HCT116 (cell line): ENCODE results near the gene WNT2.
"Not testable (repeated sequence)": the region's sequence is repeated elsewhere in the genome, so short reads cannot be mapped to it uniquely, and the experiment has no call there.

Experiments
- EGR1 ChIP-seq: IDR thresholded peaks from 2 replicates; pipeline ENCODE4 v1.6.1; 2012; ENCODE audit warnings: low read depth
- EZH2 ChIP-seq: fragments of 200-600 bp; sonication (generic); IDR thresholded peaks from 2 replicates; pipeline ENCODE4 v1.6.1; 2017; ENCODE audit warnings: antibody characterized with exemption, mixed run types
- FOSL1 ChIP-seq: IDR thresholded peaks from 2 replicates; pipeline ENCODE4 v1.6.1; 2012; ENCODE audit warnings: low read depth
- POLR2A ChIP-seq: IDR thresholded peaks from 2 replicates; pipeline ENCODE4 v1.7.0; 2011; ENCODE audit warnings: borderline replicate concordance; ENCODE audit not compliant: insufficient read depth, insufficient read length; ENCODE audit errors: extremely low read depth
- POLR2AphosphoS5 ChIP-seq: IDR thresholded peaks from 2 replicates; pipeline ENCODE4 v1.6.1; 2011; ENCODE audit warnings: mild to moderate bottlenecking, low read depth, low read length, moderate library complexity
- SP1 ChIP-seq: IDR thresholded peaks from 2 replicates; pipeline ENCODE4 v1.6.1; 2012; ENCODE audit warnings: low read depth
- TCF7L2 ChIP-seq: IDR thresholded peaks from 2 replicates; pipeline ENCODE4 v1.7.0; 2011; ENCODE audit warnings: borderline replicate concordance, inconsistent platforms; ENCODE audit not compliant: insufficient read depth, insufficient read length; ENCODE audit errors: extremely low read depth
- TF ChIP-seq, protein P1 (sequence below), 3 experiments: fragments of 200-600 bp in 1 of 3; sonication (generic) in 1 of 3; IDR thresholded peaks in 2 of 3; conservative IDR thresholded peaks in 1 of 3; 2 replicates each; pipeline ENCODE4 v1.5.1; 2012 to 2017; ENCODE audit warnings: low read depth in 2 of 3, low read length in 2 of 3, antibody characterized with exemption in 1 of 3, borderline replicate concordance in 1 of 3, control low read depth in 1 of 3, mild to moderate bottlenecking in 1 of 3, mixed read lengths in 1 of 3, mixed run types in 1 of 3, moderate library complexity in 1 of 3; ENCODE audit not compliant: insufficient read depth in 1 of 3

DNA sequence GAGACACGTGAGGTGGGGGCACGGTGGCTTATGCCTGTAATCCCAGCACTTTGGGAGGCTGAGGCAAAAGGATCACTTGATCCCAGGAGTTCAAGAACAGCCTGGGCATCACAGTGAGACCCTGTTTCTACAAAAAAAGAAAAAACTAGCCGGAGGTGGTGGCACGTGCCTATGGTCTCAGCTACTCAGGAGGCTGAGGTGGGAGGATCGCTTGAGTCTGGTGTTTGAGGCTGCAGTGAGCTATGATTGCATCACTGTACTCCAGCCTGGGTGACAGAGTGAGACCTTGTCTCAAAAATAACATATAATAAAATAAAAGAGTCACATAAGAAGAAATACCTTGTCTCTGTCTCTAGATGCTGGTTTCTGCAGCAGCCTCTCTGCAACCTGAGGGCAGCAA is 22.4 kb downstream of the WNT2 start:
- TF ChIP-seq SP1, POLR2AphosphoS5, POLR2A, EZH2, EGR1, FOSL1, TCF7L2: not testable (repeated sequence)
- TF ChIP-seq, protein P1, sequence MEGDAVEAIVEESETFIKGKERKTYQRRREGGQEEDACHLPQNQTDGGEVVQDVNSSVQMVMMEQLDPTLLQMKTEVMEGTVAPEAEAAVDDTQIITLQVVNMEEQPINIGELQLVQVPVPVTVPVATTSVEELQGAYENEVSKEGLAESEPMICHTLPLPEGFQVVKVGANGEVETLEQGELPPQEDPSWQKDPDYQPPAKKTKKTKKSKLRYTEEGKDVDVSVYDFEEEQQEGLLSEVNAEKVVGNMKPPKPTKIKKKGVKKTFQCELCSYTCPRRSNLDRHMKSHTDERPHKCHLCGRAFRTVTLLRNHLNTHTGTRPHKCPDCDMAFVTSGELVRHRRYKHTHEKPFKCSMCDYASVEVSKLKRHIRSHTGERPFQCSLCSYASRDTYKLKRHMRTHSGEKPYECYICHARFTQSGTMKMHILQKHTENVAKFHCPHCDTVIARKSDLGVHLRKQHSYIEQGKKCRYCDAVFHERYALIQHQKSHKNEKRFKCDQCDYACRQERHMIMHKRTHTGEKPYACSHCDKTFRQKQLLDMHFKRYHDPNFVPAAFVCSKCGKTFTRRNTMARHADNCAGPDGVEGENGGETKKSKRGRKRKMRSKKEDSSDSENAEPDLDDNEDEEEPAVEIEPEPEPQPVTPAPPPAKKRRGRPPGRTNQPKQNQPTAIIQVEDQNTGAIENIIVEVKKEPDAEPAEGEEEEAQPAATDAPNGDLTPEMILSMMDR (IDR thresholded peaks at IDR 0.05 in 2 of 3, conservative IDR thresholded peaks at IDR 0.05 in 1 of 3; ENCODE audit: borderline replicate concordance in 1 of 3, insufficient read depth in 1 of 3, low read depth in 2 of 3, low read length in 2 of 3), result not testable (repeated sequence)
